GM12878 (cell line): ENCODE data around the gene ALDH1A2. TPM values are rescaled to one million over a fixed set of nuclear protein-coding genes. Genes with fewer than 3 reads are reported as not detected.

Experiments
- ATAC-seq: fragments of 200-7000 bp; cut with Tn5 transposase; 3 replicates; pipeline ENCODE4 v1.9.1; 2020; ENCODE audit warnings: mild to moderate bottlenecking, moderate library complexity
- BruUV-seq: library from RNA; stranded (reverse); fragments of 400-500 nt; replicated peaks from 2 replicates; lab custom pipeline; 2021; lab: Mats Ljungman, UMichigan
- CTCF ChIA-PET: fragments of 300-600 bp; sonication (Branson Sonifier 250); formaldehyde crosslinking; extraction: SDS; loops from one replicate; lab custom pipeline; 2021; ENCODE audit warnings: inconsistent platforms; lab: Yijun Ruan, JAX
- POLR2A ChIA-PET: fragments of 350-600 bp; formaldehyde crosslinking; extraction: SDS; loops from one replicate; lab custom pipeline; 2021; ENCODE audit warnings: inconsistent platforms; lab: Charles Lee
- RAD21 ChIA-PET: fragments of 300-600 bp; sonication (Branson Sonifier 250); formaldehyde crosslinking; loops from one replicate; lab custom pipeline; 2023; ENCODE audit warnings: antibody characterized with exemption; ENCODE audit not compliant: unreplicated experiment; lab: Charles Lee
- SMC1A ChIA-PET: fragments of 300-600 bp; sonication (Branson Sonifier 250); formaldehyde crosslinking; loops from one replicate; lab custom pipeline; 2023; ENCODE audit not compliant: unreplicated experiment, uncharacterized antibody; lab: Charles Lee
- DNase-seq: peaks from one replicate; pipeline ENCODE4 v3.0.0-alpha.2; 2011; ENCODE audit warnings: low read depth, low spot score
- FAIRE-seq: peaks from 3 replicates; lab custom pipeline; 2011; peaks lifted over from hg19 to GRCh38; lab: Jason Lieb, UNC
- H2AFZ ChIP-seq: 2 replicates; pipeline ENCODE4 v1.6.0; 2011; ENCODE audit warnings: low read depth, low read length, control low read depth; ENCODE audit not compliant: control insufficient read depth
- H3K27ac ChIP-seq: 2 replicates; pipeline ENCODE4 v1.5.1; 2011; ENCODE audit warnings: control low read depth; ENCODE audit not compliant: control insufficient read depth, insufficient read depth
- H3K27me3 ChIP-seq, 2 experiments: replicated peaks in 1 of 2; 2 replicates each; pipeline versions ENCODE4 v1.6.0 to v1.6.1; 2011; ENCODE audit warnings: low read length in 1 of 2; ENCODE audit not compliant: control insufficient read depth in 2 of 2, insufficient read depth in 2 of 2
- H3K36me3 ChIP-seq, 2 experiments: 2 replicates each; pipeline ENCODE4 v1.5.1; 2011; ENCODE audit warnings: low read length in 1 of 2; ENCODE audit not compliant: control insufficient read depth in 2 of 2, insufficient read depth in 2 of 2
- H3K4me1 ChIP-seq: 2 replicates; pipeline ENCODE4 v1.6.1; 2011; ENCODE audit warnings: mild to moderate bottlenecking, low read length, moderate library complexity, mixed read lengths; ENCODE audit not compliant: control insufficient read depth, insufficient read depth
- H3K4me2 ChIP-seq: 2 replicates; pipeline ENCODE4 v1.6.0; 2011; ENCODE audit warnings: control low read depth; ENCODE audit not compliant: control insufficient read depth, insufficient read depth
- H3K4me3 ChIP-seq: fragments of 200-600 bp; sonication (generic); 2 replicates; pipeline ENCODE4 v1.5.1; 2016
- H3K79me2 ChIP-seq: 2 replicates; pipeline ENCODE4 v1.6.0; 2011; ENCODE audit warnings: low read length; ENCODE audit not compliant: control insufficient read depth, insufficient read depth
- H3K9ac ChIP-seq: 2 replicates; pipeline ENCODE4 v1.8.0; 2011; ENCODE audit warnings: low read length, control low read depth, mixed read lengths; ENCODE audit not compliant: control insufficient read depth, insufficient read depth
- H3K9me3 ChIP-seq: replicated peaks from 3 replicates; pipeline ENCODE4 v1.5.1; 2011; ENCODE audit warnings: mild to moderate bottlenecking, low read length; ENCODE audit not compliant: control insufficient read depth, insufficient read depth
- H4K20me1 ChIP-seq: 2 replicates; pipeline ENCODE4 v1.6.0; 2011; ENCODE audit not compliant: control insufficient read depth, insufficient read depth
- ATF3 ChIP-seq: IDR thresholded peaks from 2 replicates; pipeline ENCODE4 v1.6.1; 2011; ENCODE audit warnings: low read depth, mild to moderate bottlenecking, low read length, moderate library complexity, borderline replicate concordance; ENCODE audit errors: extremely low read depth
- HDGF ChIP-seq: fragments of 450-650 bp; IDR thresholded peaks from 2 replicates; pipeline ENCODE4 v1.6.1; 2016; ENCODE audit warnings: antibody characterized with exemption
- JUNB ChIP-seq: IDR thresholded peaks from 2 replicates; pipeline ENCODE4 v1.6.1; 2016; ENCODE audit warnings: antibody characterized with exemption, mild to moderate bottlenecking
- MEF2A ChIP-seq: IDR thresholded peaks from 2 replicates; pipeline ENCODE4 v1.6.1; 2011; ENCODE audit warnings: low read depth, mild to moderate bottlenecking, low read length, moderate library complexity; ENCODE audit not compliant: insufficient read depth
- NR2C2 ChIP-seq: IDR thresholded peaks from 2 replicates; pipeline ENCODE4 v1.6.1; 2011; ENCODE audit warnings: borderline replicate concordance, low read depth; ENCODE audit not compliant: control insufficient read depth, insufficient read length
- NRF1 ChIP-seq: conservative IDR thresholded peaks from 2 replicates; pipeline ENCODE4 v1.6.1; 2011; ENCODE audit warnings: mild to moderate bottlenecking, low read depth, low read length, improper control_type of control experiment
- RAD51 ChIP-seq: fragments of 450-650 bp; IDR thresholded peaks from 2 replicates; pipeline ENCODE4 v1.6.1; 2016; ENCODE audit warnings: moderate library complexity, mild to moderate bottlenecking, inconsistent platforms
- SREBF2 ChIP-seq: IDR thresholded peaks from 2 replicates; pipeline ENCODE4 v1.6.1; 2012; ENCODE audit warnings: mild to moderate bottlenecking, low read length
- ZNF207 ChIP-seq: fragments of 450-650 bp; IDR thresholded peaks from 2 replicates; pipeline ENCODE4 v1.6.1; 2014; ENCODE audit warnings: antibody characterized with exemption, mild to moderate bottlenecking, borderline replicate concordance
- WGBS: methylation state at CpG from one replicate; pipeline ENCODE4 v1.1.6; 2016; ENCODE audit warnings: low lambda C conversion rate; ENCODE audit not compliant: insufficient replicate concordance, insufficient coverage; ENCODE audit errors: missing lambda C conversion rate; 5-methylcytosine and 5-hydroxymethylcytosine counted together
- in situ Hi-C: fragments of 300-500 bp; cut with MboI; formaldehyde crosslinking; loops from 9 replicates; pipeline ENCODE4 v1.14.3; 2018; ENCODE audit warnings: mixed read lengths
- intact Hi-C: fragments of 100-400 bp; cut with micrococcal nuclease; formaldehyde crosslinking; loops from one replicate; pipeline ENCODE4 v1.14.2; 2022; ENCODE audit not compliant: unreplicated experiment
- polyA plus RNA-seq, 11 experiments: library from polyadenylated mRNA; depleted of rRNA in 4 of 11; unstranded in 6 of 11; stranded (reverse) in 5 of 11; fragments of >200 nt; fragmentation: Nextera tagmentation in 4 of 11; fragmentation: Illumina TruSeq in 1 of 11; extraction: Ambion mirVana in 4 of 11; extraction: Trizol in 1 of 11; gene quantifications; 1 replicate in 1 of 11; 2 replicates in 10 of 11; pipeline versions ENCODE4 v1.2.1 to v1.2.3, GENCODE V29; 2011 to 2016; ENCODE audit warnings: inconsistent platforms in 2 of 11, missing spikeins in 2 of 11, low read depth in 1 of 11
- total RNA-seq, 4 experiments: library from RNA; depleted of rRNA in 3 of 4; stranded (reverse); fragments of >200 nt in 3 of 4; fragmentation: Illumina TruSeq in 1 of 4; extraction: Trizol in 1 of 4; gene quantifications; 2 replicates each; pipeline versions ENCODE4 v1.2.1 to v1.2.3, GENCODE V29; 2013 to 2021

The ALDH1A2 gene
- total and polyA plus RNA-seq, 10 of the 15 experiments (the other 5 are each of a cell fraction or from before 2014, with no cell fraction given), result 0.06 to 0.92 (median 0.18) TPM; not detected in 5

- intact Hi-C loops, result no loop called here
- no peak overlapping the region for H3K4me2 ChIP-seq
- DNase-seq (no peak), FAIRE-seq (no peak), ATAC-seq (no peak)
- peaks cover 0 to 4% of the 10 kb centered on the region in 2 experiments; a peak in 2 of 4 replicates for H3K27me3 ChIP-seq
- H3K79me2 ChIP-seq, result no peaks in the 10 kb centered on the region
- no peaks in the 10 kb centered on the region for H4K20me1 ChIP-seq
- ChIA-PET CTCF (no interaction called here), SMC1A (no interaction called here), RAD21 (no interaction called here), POLR2A (no interaction called here)
- WGBS, result 0% methylated on average over 3 of the region's 3 CpGs
- no peaks in the 10 kb centered on the region for H3K9me3 ChIP-seq
- no peak overlapping the region for H2AFZ ChIP-seq
- H3K27ac ChIP-seq, result no peak overlapping the region
- H3K4me3 ChIP-seq, result no peak overlapping the region
- H3K4me1 ChIP-seq, result no peaks in the 10 kb centered on the region
- TF ChIP-seq MEF2A (no peak), NRF1 (no peak), RAD51 (no peak), ATF3 (no peak), JUNB (no peak), ZNF207 (no peak), HDGF (no peak), SREBF2 (no peak), NR2C2 (no peak)
- in situ Hi-C loops, result no loop called here
- no peaks in the 10 kb centered on the region for H3K36me3 ChIP-seq
- BruUV-seq, result no TSS peak
- no peak overlapping the region for H3K9ac ChIP-seq
Measured at GRCh38 chr15:57946491-57947048, 118.9 kb downstream of the ALDH1A2 start.
